SK-N-SH treated with all-trans-retinoic acid at 6 μM for 48 hours (cell line): ENCODE data around the gene CYP2S1.

ENCODE experiments used
- ARNTL ChIP-seq: fragments of 450-650 bp; formaldehyde crosslinking; IDR thresholded peaks from 2 replicates; pipeline ENCODE4 v1.5.0; 2020; ENCODE audit warnings: low read depth, mild to moderate bottlenecking, moderate library complexity, borderline replicate concordance
- BACH2 ChIP-seq: fragments of 250-450 bp; sonication (Bioruptor Pico); IDR thresholded peaks from 2 replicates; pipeline ENCODE4 v1.9.0; 2021; ENCODE audit warnings: mild to moderate bottlenecking, borderline replicate concordance
- GLIS3 ChIP-seq: fragments of 250-450 bp; sonication (Bioruptor Pico); IDR thresholded peaks from 2 replicates; pipeline ENCODE4 v1.5.0; 2020; ENCODE audit warnings: mild to moderate bottlenecking, moderate library complexity
- ISL1 ChIP-seq: fragments of 250-450 bp; sonication (Bioruptor Pico); IDR thresholded peaks from 2 replicates; pipeline ENCODE4 v2.1.2; 2022; ENCODE audit warnings: mild to moderate bottlenecking, moderate library complexity
- ZC3H10 ChIP-seq: fragments of 250-450 bp; sonication (Bioruptor Pico); IDR thresholded peaks from 2 replicates; pipeline ENCODE4 v1.5.1; 2021; ENCODE audit warnings: mild to moderate bottlenecking, moderate library complexity
- ZFP3 ChIP-seq: fragments of 250-450 bp; sonication (Bioruptor Pico); IDR thresholded peaks from 2 replicates; pipeline ENCODE4 v1.5.0; 2020; ENCODE audit warnings: mild to moderate bottlenecking, moderate library complexity
- ZFP30 ChIP-seq: fragments of 450-650 bp; formaldehyde crosslinking; IDR thresholded peaks from 2 replicates; pipeline ENCODE4 v1.5.0; 2022; ENCODE audit warnings: mild to moderate bottlenecking, moderate library complexity

DNA sequence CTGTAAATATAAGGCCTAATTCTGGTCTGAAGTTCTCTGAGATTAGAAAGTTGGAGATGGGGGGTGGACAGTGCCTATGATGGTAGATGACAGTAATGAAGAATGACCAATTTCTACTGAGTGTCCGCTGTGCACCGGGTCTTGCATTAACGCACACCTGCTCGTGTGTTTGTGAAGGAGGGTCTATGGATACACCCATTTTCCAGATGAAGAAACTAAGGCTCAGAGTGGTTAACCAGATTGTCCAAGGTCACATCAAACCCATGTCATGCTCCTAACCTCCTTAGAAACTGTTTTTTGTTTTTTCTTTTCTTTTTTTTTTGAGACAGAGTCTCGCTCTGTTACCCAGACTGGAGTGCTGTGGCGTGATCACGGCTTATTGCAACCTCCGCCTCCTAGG is 39.7 kb downstream of the CYP2S1 start:
- TF ChIP-seq ZFP3 (CRISPR knock-in tag) (no peak), ZC3H10 (CRISPR knock-in tag) (no peak), ARNTL (CRISPR knock-in tag) (no peak), ZFP30 (CRISPR knock-in tag) (no peak), ISL1 (CRISPR knock-in tag) (no peak), GLIS3 (CRISPR knock-in tag) (no peak), BACH2 (no peak)
